NCI-H524 treated with DMSO at 0.1 percent for 48 hours (cell line): Measurements from ENCODE around the gene RUSC2.
A peak's percentile ranks its signal among the peaks of the same experiment; 100 is the strongest.
"Not testable (repeated sequence)": the region's sequence is repeated elsewhere in the genome, so short reads cannot be mapped to it uniquely, and the experiment has no call there.

Experiments
- DNase-seq: peaks from one replicate; lab custom pipeline; 2025; lab: John Stamatoyannopoulos, UW

RUSC2 gene

GRCh38 chr9:35489313-35490154, at the start of gene RUSC2:
Gene RUSC2 (plus strand): TSS chr9:35490111. CDS start chr9:35546522, 56,411 bp downstream.
- peak; percentile 27 for DNase-seq

GRCh38 chr9:35446012-35446411, 43.9 kb upstream of the RUSC2 start:
- DNase-seq: no peak

DNA sequence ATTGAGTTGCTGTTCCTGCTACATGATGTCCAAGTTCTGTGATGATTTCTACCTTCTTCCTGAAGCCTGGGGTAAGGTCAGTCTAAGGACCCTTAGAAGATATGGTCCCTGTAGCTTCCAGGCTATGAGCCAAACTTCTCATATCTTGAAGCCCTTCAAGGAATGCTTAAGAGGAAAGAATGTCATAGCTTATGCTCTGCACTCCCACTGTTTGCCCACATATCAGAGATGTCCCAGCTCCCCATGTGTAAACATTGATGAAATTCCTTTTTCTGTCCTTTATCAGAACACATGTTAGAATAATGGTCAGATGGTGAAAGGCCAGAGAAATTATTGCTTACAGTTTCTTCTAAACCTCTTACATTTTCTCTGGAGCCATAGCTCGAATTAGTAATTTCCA, 41.4 kb upstream of the RUSC2 start:
- DNase-seq: no peak

GRCh38 chr9:35452481-35452880, 37.4 kb upstream of the RUSC2 start:
- no peak for DNase-seq

GRCh38 chr9:35453786-35454185, 36.1 kb upstream of the RUSC2 start:
- no peak for DNase-seq

- no peak for DNase-seq
Observed at GRCh38 chr9:35464141-35465025, 25.5 kb upstream of the RUSC2 start.

DNA sequence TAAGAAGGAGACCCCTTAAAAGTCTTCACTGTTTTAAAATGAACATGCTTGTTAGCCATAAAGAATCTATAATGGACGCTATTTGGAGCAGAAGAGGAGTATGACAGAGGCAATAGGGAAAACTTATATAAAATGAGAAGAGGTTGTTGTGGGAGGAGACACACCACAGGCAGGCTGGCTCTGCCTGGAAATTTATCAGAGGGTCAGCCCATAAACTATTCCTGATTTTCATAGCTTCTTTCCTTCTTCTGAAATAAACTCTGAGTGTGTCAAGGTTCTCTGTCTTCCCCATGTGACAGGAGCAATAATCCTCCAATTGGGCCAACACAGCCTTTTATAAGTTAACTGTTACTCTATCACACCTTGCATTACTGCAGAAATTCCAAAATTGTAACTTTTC, 19.6 kb upstream of the RUSC2 start:
- DNase-seq: no peak

DNA sequence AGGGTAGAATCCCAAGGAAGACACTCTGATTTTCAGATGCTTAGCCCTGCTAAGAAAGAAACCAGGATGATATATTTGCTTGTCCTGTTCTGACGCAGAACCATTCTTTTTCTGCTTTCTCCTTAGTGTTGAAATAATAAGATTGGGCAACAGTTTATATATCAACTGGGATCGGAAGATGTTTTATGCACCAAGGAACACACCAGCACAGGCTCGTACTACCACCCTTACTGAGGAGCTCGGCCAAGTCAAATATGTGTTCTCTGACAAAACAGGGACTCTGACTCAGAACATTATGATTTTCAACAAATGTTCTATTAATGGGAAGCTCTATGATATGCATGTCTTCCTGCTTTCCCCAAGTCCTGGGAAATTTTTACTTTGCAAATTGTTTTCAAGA, 19.0 kb upstream of the RUSC2 start:
- DNase-seq: no peak

GRCh38 chr9:35476596-35476995, 13.3 kb upstream of the RUSC2 start:
- DNase-seq: no peak

GRCh38 chr9:35477211-35477855, 12.6 kb upstream of the RUSC2 start:
- not testable (repeated sequence) for DNase-seq

DNA sequence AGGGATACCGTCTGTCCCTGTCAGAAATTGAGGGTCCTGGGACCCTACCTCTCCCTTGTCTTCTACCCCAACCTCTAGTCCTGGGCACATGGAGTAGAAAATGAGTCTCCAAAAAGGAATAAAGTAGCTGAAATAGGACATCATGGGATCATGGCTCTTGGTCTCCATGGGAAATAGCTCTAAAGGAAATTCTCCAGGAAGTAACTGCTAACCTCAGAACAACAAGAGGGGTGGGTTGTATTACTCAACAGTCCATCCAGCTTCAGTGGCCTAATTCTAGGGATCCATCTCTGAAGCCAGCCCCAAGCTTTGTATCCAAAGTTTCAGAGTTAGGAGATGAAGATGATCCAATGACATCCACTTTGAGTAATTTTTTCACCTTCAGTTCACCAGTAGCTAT, 11.0 kb upstream of the RUSC2 start:
- DNase-seq: no peak

GRCh38 chr9:35481347-35481975, 8.4 kb upstream of the RUSC2 start:
- DNase-seq: no peak

DNA sequence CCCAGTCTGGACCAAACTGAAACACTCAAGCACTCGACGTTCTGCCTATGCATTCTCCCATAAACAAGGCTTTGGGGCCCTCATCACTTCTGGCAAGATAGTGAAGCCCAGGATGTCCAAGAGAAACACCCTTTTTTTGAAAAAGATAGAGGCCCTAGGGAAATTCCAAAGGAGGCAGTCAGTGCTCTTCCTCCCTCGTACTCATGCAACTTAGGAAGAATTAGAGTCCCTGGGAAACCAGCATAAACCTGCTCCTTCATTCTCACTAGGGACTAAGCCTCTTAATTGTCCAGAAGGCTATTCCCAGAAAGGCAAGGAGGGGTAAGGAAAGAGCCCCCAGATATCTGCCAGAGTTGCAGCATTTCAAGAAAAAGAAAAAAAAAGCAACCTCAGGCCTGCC, 7.8 kb upstream of the RUSC2 start:
- no peak for DNase-seq

DNA sequence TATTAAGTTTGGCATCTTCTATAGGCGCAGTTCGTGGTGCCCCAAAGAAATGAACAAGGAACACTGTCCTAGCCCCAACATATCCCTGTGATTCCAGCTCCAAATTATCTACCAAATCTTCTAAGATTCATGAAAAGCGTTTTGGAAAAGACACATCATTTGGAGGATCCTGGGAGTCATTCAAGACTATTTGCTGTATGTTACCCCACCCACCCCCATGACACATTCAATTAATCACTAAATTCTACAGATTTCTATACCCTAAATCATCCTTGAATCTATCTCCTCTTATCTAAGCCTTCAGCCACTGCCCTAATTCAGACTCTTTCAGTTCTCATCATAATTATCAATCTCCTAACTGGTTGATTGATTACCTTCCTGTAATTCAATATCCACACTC, 5.5 kb upstream of the RUSC2 start:
- no peak for DNase-seq

DNA sequence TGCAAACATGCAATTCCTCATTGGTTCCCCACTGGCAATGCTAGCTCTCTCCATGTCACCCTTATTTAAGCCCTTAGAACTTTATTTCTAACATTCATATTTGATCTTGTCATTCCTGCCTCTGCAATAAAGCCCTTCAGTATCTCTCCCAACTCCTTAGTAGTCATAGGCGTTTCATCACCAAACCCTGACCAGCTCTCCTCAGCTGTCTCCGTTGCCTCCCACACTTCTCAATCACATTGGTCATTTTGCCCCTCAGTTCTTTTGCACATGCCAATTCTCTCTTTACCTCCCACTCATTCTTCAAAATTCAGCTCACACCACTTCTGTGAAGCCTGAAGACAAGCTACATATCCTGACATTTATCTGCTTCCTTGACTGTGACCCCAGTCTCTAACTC, 2.8 kb upstream of the RUSC2 start:
- no peak for DNase-seq

GRCh38 chr9:35488021-35488420, 1.9 kb upstream of the RUSC2 start:
- no peak for DNase-seq

DNA sequence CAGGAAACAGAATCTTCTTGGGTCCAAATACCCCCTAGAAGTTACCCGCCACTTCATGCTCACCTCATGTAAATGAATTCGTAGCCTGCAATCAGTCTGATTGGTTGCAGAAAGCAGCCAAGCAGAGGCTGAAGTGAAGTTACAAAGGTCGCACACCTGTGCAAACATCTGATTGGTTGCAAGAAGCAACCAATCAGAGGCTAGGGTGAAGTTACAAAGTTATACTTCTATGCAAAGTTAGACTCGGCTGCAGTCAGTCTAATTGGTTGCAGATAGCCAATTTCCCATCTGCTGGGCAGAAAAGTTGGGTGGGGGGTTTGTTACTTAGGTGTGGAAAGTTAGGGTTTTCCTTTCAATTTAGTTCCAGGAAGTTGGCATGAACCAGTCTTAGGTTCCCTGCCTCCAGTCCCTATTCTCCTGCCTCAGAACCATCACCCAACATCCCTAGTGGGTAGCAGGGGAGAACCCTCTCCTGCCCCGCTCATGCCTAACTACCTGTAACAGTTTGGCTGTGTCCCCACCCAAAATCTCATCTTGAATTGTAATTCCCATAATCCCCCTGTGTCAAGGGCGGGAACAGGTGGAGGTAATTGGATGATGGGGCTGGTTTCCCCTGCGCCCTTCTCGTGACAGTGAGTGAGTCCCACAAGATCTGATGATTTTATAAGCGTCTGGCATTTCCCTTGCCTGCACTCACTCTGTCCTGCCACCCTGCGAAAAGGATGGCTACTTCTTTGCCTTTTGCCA, 1.2 kb upstream of the RUSC2 start:
- no peak for DNase-seq

GRCh38 chr9:35490155-35490909, 421 bp downstream of the RUSC2 start:
- DNase-seq: no peak

DNA sequence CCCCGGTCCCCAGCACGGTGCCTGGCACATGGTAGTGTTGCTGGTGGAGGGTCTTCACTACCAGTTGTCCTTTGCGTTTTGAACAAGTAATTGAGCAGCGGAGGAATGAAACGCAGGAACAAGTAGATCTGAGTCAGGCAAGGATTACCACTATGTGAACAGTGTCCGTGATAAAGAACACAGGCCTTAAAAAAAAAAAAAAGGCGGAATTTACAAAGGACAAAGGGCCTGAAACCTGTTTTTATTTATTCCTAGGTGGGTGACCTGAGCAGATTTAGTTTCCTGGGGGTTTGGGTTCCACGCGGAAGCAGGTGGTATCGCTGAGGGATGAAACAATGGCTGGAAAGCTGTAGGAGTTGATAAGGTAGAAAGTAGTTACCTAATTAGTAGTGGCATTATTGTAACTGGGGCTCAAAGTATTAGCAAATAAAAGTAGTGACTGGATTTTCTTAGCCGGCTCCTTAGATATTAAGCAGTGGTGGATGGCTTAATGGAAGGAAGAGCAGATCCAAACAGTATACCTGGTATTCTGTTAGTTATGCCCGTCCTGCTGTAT, 1.1 kb downstream of the RUSC2 start:
- no peak for DNase-seq

GRCh38 chr9:35493119-35493518, 3.2 kb downstream of the RUSC2 start:
- not testable (repeated sequence) for DNase-seq
